Sigmoid colon (tissue), 7 donors: ENCODE results near the gene H2AZ2. TPM values are rescaled to one million over a fixed set of nuclear protein-coding genes. Genes with fewer than 3 reads are reported as not detected.

ENCODE experiments used
- DNase-seq: peaks from one replicate; pipeline ENCODE4 v3.0.0-alpha.2; 2019
- H3K27ac ChIP-seq, 4 donors: fragments of 200-600 bp; sonication (generic); one replicate each; pipeline ENCODE4 v1.5.1; 2016 to 2019; ENCODE audit warnings: mild to moderate bottlenecking in 1 of 4
- H3K27me3 ChIP-seq, 3 donors: fragments of 200-600 bp; sonication (generic); one replicate each; pipeline ENCODE4 v1.5.1; 2019; ENCODE audit warnings: mild to moderate bottlenecking in 1 of 3
- H3K36me3 ChIP-seq, 4 donors: fragments of 200-600 bp; sonication (generic); one replicate each; pipeline ENCODE4 v1.5.1; 2016 to 2019
- H3K4me1 ChIP-seq, 4 donors: fragments of 200-600 bp; sonication (generic); one replicate each; pipeline ENCODE4 v1.5.1; 2017 to 2019
- H3K4me3 ChIP-seq, 4 donors: fragments of 200-600 bp; sonication (generic); one replicate each; pipeline ENCODE4 v1.5.1; 2017 to 2019; ENCODE audit warnings: mild to moderate bottlenecking in 2 of 4, moderate library complexity in 1 of 4
- H3K9me3 ChIP-seq, 4 donors: fragments of 200-600 bp in 3 of 4; sonication (generic) in 3 of 4; one replicate each; pipeline versions ENCODE4 v1.5.1 to v1.6.1; 2013 to 2019
- EP300 ChIP-seq, 4 donors: sonication (generic); formaldehyde crosslinking; IDR thresholded peaks; one replicate each; pipeline ENCODE4 v1.6.1; 2017; ENCODE audit warnings: antibody characterized with exemption in 4 of 4
- POLR2A ChIP-seq, 2 donors: fragments of 450-650 bp; IDR thresholded peaks; one replicate each; pipeline ENCODE4 v1.6.1; 2016; ENCODE audit warnings: antibody characterized with exemption in 2 of 2, mild to moderate bottlenecking in 2 of 2, moderate library complexity in 2 of 2
- POLR2AphosphoS5 ChIP-seq, 4 donors: sonication (generic); formaldehyde crosslinking; IDR thresholded peaks; one replicate each; pipeline ENCODE4 v1.6.1; 2017; ENCODE audit warnings: antibody characterized with exemption in 4 of 4
- WGBS, 2 donors: extraction: QIAGEN DNeasy Blood & Tissue Kit; methylation state at CpG; one replicate each; pipeline ENCODE4 v1.1.7; 2013; 5-methylcytosine and 5-hydroxymethylcytosine counted together
- intact Hi-C: fragments of 100-400 bp; cut with DNase I; formaldehyde crosslinking; loops from one replicate; pipeline ENCODE4 v1.15.1; 2023
- polyA plus RNA-seq, 3 donors: library from polyadenylated mRNA; stranded (reverse); fragments of 200-250 nt; gene quantifications; one replicate each; pipeline ENCODE4 v1.2.3, GENCODE V29; 2013
- total RNA-seq, 4 donors: library from RNA; depleted of rRNA; stranded (reverse); fragments of >200 nt; gene quantifications; one replicate each; pipeline ENCODE4 v1.1.0, GENCODE V29; 2016
- TF ChIP-seq, protein P1 (sequence below), 4 experiments: fragments of 450-650 bp in 3 of 4; fragments of 200-600 bp in 1 of 4; IDR thresholded peaks; one replicate each; pipeline ENCODE4 v1.5.1; 2016 to 2019; ENCODE audit warnings: antibody characterized with exemption in 4 of 4, mild to moderate bottlenecking in 3 of 4, moderate library complexity in 2 of 4
- donor health status: healthy with polysubstance abuse.
- donor health status: Bipolar disorder and iron deficiency.
- donor health status: healthy.

Gene H2AZ2
- total RNA-seq: 100 to 1,000 TPM; 158 to 211 (median 207) TPM
- polyA plus RNA-seq: 100 to 1,000 TPM in 2 of 3 donors, 10 to 100 TPM in 1; 97.3 to 140 (median 131) TPM

DNA sequence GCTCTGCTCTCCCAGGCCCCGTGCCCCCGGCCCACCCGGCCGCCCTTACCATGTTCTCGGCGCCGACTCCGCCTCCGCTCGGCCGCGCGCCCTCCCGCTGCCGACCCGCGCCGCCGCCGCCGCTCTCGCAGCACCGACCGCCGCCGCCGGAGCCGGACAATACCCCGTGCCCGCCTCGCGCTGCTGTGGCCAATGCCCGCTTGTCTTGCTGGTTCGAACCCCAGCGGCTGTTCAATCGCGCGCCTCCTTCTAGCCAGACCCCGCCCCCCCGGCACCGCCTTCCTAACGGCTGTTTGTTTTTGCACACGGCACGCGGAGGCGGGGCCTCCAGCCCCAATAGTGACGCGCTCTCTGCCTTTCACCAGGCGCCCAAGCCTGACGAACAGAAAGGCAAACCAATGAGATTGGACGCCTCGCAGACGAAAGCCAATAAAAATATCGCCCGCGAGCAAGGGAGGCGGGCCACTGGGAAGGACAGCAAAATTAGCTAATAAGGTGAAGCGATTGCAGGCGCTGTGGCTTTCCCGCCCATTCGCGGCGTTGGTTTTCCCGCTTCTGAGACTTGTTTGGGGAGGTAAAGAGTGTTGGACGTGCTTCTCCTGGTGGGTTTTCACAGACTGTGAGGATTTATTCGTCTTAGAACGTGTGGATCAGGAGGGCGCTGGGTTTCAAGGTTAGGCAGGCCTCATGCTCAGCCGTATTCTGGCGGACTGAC lies at the start of gene H2AZ2:
H2AZ2 (minus strand) TSS at position 168 of the 715 bp plus-strand sequence; CDS start at position 52, 116 bp downstream.
- peak within 1 kb of the TSS; percentile 64 to 83 (median 74) for H3K4me3 ChIP-seq
- intact Hi-C loops: loop anchor here (1.0 to 5.0 kb wide), 7 partner anchors 37 to 265 kb away; partner anchors contain the start of genes OGDH, PPIA, PURB and TBRG4
- no peaks in the 10 kb centered on the region for H3K27me3 ChIP-seq
- H3K27ac ChIP-seq: peak within 1 kb of the TSS; percentile 95 to 99 (median 98)
- WGBS, 2 donors: 1% methylated on average over 70 of the region's 70 CpGs
- TF ChIP-seq POLR2A (IDR thresholded peaks at IDR 0.05) (peak; percentile 44 to 55), POLR2AphosphoS5 (IDR thresholded peaks at IDR 0.05) (peak; percentile 78 to 88 (median 84)), EP300 (IDR thresholded peaks at IDR 0.05) (no peak)
- TF ChIP-seq, protein P1, sequence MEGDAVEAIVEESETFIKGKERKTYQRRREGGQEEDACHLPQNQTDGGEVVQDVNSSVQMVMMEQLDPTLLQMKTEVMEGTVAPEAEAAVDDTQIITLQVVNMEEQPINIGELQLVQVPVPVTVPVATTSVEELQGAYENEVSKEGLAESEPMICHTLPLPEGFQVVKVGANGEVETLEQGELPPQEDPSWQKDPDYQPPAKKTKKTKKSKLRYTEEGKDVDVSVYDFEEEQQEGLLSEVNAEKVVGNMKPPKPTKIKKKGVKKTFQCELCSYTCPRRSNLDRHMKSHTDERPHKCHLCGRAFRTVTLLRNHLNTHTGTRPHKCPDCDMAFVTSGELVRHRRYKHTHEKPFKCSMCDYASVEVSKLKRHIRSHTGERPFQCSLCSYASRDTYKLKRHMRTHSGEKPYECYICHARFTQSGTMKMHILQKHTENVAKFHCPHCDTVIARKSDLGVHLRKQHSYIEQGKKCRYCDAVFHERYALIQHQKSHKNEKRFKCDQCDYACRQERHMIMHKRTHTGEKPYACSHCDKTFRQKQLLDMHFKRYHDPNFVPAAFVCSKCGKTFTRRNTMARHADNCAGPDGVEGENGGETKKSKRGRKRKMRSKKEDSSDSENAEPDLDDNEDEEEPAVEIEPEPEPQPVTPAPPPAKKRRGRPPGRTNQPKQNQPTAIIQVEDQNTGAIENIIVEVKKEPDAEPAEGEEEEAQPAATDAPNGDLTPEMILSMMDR (IDR thresholded peaks at IDR 0.05): no peak
- peak; percentile 100 for DNase-seq
- H3K9me3 ChIP-seq: no peaks in the 10 kb centered on the region
- H3K4me1 ChIP-seq: peaks cover 0 to 48% (median 40%) of the 10 kb centered on the region in 4 donors
- H3K36me3 ChIP-seq: no peaks in the 10 kb centered on the region

DNA sequence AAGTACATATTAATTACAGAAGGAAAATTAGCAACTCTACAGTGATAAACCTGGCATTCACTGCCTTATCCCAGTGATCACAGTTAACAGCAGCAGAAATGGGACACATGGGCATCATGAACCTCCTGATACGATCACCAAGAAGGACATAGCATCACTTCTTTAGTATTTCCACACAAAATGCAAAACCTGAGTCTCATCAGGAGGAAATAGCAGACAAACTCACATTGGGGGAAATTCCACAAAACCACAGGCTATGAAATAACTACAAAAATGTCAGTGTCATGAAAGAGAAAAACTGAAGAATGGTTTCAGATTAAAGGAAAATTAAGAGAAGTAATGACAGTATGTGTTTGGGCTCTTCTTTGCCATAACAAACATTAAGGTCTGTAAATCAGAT lies 49.4 kb upstream of the H2AZ2 start:
- WGBS, 2 donors: 80 to 82% methylated on average over 1 of the region's 1 CpG
- Histone ChIP-seq H3K9me3 (no peaks in the 10 kb centered on the region), H3K4me1 (no peaks in the 10 kb centered on the region), H3K4me3 (no peak overlapping the region), H3K27ac (no peak overlapping the region), H3K36me3 (no peaks in the 10 kb centered on the region), H3K27me3 (no peaks in the 10 kb centered on the region)
- TF ChIP-seq POLR2AphosphoS5 (IDR thresholded peaks at IDR 0.05): no peak
- TF ChIP-seq EP300 (IDR thresholded peaks at IDR 0.05): no peak
- no peak for TF ChIP-seq POLR2A (IDR thresholded peaks at IDR 0.05)
- TF ChIP-seq, protein P1 (IDR thresholded peaks at IDR 0.05): no peak
- no peak for DNase-seq
- intact Hi-C loops: no loop called here

DNA sequence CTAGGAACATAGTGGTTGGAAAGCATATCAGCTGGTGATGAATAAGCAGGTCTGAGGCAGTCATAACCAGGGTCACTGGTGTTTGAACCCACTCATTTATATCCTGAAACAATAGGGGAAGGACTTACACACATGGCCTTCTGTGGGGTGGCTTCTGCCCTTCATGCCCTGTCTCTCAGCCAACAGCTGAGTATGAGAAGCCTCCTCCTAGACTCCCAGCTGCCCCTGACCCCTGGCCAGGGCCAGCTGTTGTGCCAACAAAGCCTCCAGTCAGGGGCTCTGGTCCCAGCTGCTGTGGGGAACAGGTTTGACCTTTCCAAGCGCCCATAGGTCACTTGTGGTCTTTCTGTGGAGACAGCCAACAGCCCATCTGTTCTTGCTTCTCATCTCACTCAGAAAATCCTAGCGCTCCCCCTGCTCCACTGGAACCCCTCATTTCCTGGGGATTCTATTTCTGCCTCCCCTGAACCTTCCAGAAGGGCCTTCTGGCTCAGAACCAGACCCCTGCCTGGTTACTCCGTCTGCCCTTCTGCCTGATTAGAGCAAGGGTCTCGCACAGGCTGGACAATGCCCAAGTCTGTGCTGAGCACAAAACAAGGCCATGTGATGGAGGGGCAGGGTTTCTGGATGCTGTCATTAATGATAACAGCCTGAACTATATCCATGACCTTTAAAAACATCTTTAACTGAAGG lies 47.1 kb upstream of the H2AZ2 start:
- Histone ChIP-seq H3K27me3 (no peaks in the 10 kb centered on the region), H3K4me3 (no peak overlapping the region), H3K4me1 (no peaks in the 10 kb centered on the region), H3K36me3 (no peaks in the 10 kb centered on the region), H3K9me3 (no peaks in the 10 kb centered on the region), H3K27ac (no peak overlapping the region)
- WGBS, 2 donors: 85 to 90% methylated on average over 4 of the region's 4 CpGs
- DNase-seq: no peak
- intact Hi-C loops: no loop called here
- TF ChIP-seq, protein P1 (IDR thresholded peaks at IDR 0.05): no peak
- TF ChIP-seq POLR2AphosphoS5 (IDR thresholded peaks at IDR 0.05): no peak
- no peak for TF ChIP-seq EP300 (IDR thresholded peaks at IDR 0.05)
- no peak for TF ChIP-seq POLR2A (IDR thresholded peaks at IDR 0.05)

DNA sequence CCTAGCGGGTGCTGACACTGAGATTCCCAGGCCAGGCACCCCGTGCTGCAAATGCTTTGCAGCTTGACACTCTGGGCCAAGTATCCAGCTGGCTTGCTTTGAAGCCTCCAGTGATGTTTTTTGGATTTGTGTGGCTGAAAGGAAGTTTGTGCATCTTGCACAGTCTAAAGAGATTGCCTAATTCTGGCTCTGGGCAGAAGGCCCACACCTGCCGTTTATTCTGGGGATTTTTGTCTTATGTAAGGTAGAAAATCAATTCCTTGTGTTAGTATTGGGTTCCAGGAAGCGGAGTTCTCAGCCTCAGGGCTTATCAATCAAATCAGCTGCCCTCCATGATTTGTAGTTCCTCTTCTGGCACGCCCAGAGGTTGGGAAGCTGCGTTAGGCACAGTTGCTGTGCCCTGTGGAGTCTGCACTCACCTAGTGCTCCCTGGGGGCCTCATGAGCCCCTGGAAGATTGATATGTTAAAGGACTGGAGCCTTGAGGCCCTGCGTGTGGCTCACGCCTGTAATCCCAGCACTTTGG lies 45.9 kb upstream of the H2AZ2 start:
- no peak for DNase-seq
- TF ChIP-seq POLR2AphosphoS5 (IDR thresholded peaks at IDR 0.05): no peak
- TF ChIP-seq EP300 (IDR thresholded peaks at IDR 0.05): no peak
- TF ChIP-seq, protein P1 (IDR thresholded peaks at IDR 0.05): no peak
- TF ChIP-seq POLR2A (IDR thresholded peaks at IDR 0.05): no peak
- H3K4me3 ChIP-seq: no peak overlapping the region
- WGBS, 2 donors: 76 to 78% methylated on average over 8 of the region's 8 CpGs
- H3K27me3 ChIP-seq: no peaks in the 10 kb centered on the region
- H3K9me3 ChIP-seq: no peaks in the 10 kb centered on the region
- intact Hi-C loops: no loop called here
- no peaks in the 10 kb centered on the region for H3K4me1 ChIP-seq
- H3K36me3 ChIP-seq: no peaks in the 10 kb centered on the region
- no peak overlapping the region for H3K27ac ChIP-seq
